ENCODE measurements around the gene PRKD3.

PRKD3 gene

DNA sequence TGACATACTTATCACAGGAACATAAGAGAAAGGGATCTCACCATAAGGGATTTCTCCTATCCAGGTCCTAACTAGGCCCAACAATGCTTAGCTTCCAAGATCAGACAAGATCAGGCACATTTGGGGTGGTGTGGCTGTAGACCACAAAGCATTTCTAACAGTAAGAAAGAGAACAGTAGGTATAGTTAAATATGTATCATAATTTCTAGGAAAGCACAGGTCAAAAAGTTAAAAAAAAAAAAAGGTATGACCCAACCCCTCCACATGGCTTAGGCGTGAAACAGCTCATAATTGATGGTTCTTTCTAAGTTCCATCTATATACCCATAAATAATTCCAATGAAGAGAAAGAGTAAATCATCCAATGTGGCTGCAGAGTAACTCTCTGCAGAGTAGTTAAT, 6.9 kb downstream of the PRKD3 start:
- TF ChIP-seq RAD21 (IDR thresholded peaks at IDR 0.05; ENCODE audit: low read depth) (no peak), EP300 (IDR thresholded peaks at IDR 0.05; ENCODE audit: borderline replicate concordance) (no peak), ZBTB7A (IDR thresholded peaks at IDR 0.05; ENCODE audit: low read depth) (no peak), NFIC (IDR thresholded peaks at IDR 0.05) (no peak), TEAD4 (IDR thresholded peaks at IDR 0.05) (no peak), FOXM1 (IDR thresholded peaks at IDR 0.05; ENCODE audit: borderline replicate concordance, low read depth) (no peak), TAF1 (IDR thresholded peaks at IDR 0.05; ENCODE audit: low read depth) (no peak), EGR1 (IDR thresholded peaks at IDR 0.05) (no peak), CEBPB (IDR thresholded peaks at IDR 0.05) (no peak), TCF12 (IDR thresholded peaks at IDR 0.05; ENCODE audit: low read depth) (no peak), USF1 (IDR thresholded peaks at IDR 0.05) (no peak), YY1 (IDR thresholded peaks at IDR 0.05; ENCODE audit: low read depth) (no peak)
- TF ChIP-seq, protein P1, sequence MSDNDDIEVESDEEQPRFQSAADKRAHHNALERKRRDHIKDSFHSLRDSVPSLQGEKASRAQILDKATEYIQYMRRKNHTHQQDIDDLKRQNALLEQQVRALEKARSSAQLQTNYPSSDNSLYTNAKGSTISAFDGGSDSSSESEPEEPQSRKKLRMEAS (IDR thresholded peaks at IDR 0.05): no peak

- TF ChIP-seq YY1 (IDR thresholded peaks at IDR 0.05; ENCODE audit: low read depth) (no peak), TEAD4 (IDR thresholded peaks at IDR 0.05) (no peak), FOXM1 (IDR thresholded peaks at IDR 0.05; ENCODE audit: borderline replicate concordance, low read depth) (no peak), CEBPB (IDR thresholded peaks at IDR 0.05) (no peak), TCF12 (IDR thresholded peaks at IDR 0.05; ENCODE audit: low read depth) (no peak)
These were observed 8.5 kb downstream of the PRKD3 start for GRCh38 chr2:37316181-37316580.

DNA sequence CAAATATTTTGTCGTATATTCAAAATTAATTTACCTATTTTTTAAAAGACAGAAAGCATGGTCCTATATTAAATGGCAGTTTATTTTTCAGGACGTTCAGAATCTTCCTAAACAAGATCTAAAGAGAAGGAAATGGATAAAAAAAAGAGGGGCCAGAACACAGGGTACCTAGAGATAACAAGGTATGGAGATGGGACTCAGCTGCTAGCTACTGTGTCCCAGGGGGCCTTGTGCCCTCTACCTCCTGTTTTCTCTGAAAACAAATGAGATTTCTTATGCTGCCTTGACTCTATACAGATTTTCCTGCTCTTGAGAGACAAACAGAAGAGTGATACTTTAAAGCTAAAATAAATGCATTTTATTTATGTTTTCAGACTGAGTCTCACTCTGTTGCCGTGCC, 9.3 kb downstream of the PRKD3 start:
- TF ChIP-seq EGR1 (IDR thresholded peaks at IDR 0.05): no peak
- TF ChIP-seq NFIC (IDR thresholded peaks at IDR 0.05): no peak
- no peak for TF ChIP-seq EP300 (IDR thresholded peaks at IDR 0.05; ENCODE audit: borderline replicate concordance)
- TF ChIP-seq, protein P1 (IDR thresholded peaks at IDR 0.05): no peak
- TF ChIP-seq ZBTB7A (IDR thresholded peaks at IDR 0.05; ENCODE audit: low read depth): no peak
- no peak for TF ChIP-seq CREB1 (IDR thresholded peaks at IDR 0.05; ENCODE audit: low read depth)
- no peak for TF ChIP-seq YY1 (IDR thresholded peaks at IDR 0.05; ENCODE audit: low read depth)
- TF ChIP-seq, protein P2, sequence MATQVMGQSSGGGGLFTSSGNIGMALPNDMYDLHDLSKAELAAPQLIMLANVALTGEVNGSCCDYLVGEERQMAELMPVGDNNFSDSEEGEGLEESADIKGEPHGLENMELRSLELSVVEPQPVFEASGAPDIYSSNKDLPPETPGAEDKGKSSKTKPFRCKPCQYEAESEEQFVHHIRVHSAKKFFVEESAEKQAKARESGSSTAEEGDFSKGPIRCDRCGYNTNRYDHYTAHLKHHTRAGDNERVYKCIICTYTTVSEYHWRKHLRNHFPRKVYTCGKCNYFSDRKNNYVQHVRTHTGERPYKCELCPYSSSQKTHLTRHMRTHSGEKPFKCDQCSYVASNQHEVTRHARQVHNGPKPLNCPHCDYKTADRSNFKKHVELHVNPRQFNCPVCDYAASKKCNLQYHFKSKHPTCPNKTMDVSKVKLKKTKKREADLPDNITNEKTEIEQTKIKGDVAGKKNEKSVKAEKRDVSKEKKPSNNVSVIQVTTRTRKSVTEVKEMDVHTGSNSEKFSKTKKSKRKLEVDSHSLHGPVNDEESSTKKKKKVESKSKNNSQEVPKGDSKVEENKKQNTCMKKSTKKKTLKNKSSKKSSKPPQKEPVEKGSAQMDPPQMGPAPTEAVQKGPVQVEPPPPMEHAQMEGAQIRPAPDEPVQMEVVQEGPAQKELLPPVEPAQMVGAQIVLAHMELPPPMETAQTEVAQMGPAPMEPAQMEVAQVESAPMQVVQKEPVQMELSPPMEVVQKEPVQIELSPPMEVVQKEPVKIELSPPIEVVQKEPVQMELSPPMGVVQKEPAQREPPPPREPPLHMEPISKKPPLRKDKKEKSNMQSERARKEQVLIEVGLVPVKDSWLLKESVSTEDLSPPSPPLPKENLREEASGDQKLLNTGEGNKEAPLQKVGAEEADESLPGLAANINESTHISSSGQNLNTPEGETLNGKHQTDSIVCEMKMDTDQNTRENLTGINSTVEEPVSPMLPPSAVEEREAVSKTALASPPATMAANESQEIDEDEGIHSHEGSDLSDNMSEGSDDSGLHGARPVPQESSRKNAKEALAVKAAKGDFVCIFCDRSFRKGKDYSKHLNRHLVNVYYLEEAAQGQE (IDR thresholded peaks at IDR 0.05; ENCODE audit: low read depth): no peak
- TF ChIP-seq FOXM1 (IDR thresholded peaks at IDR 0.05; ENCODE audit: borderline replicate concordance, low read depth): no peak
- no peak for TF ChIP-seq TAF1 (IDR thresholded peaks at IDR 0.05; ENCODE audit: low read depth)
- TF ChIP-seq CEBPB (IDR thresholded peaks at IDR 0.05): no peak
- TF ChIP-seq TEAD4 (IDR thresholded peaks at IDR 0.05): no peak
- TF ChIP-seq TCF12 (IDR thresholded peaks at IDR 0.05; ENCODE audit: low read depth): no peak
- no peak for TF ChIP-seq RAD21 (IDR thresholded peaks at IDR 0.05; ENCODE audit: low read depth)
- TF ChIP-seq USF1 (IDR thresholded peaks at IDR 0.05): no peak

- TF ChIP-seq YY1 (IDR thresholded peaks at IDR 0.05; ENCODE audit: low read depth) (no peak), FOXM1 (IDR thresholded peaks at IDR 0.05; ENCODE audit: borderline replicate concordance, low read depth) (no peak), TEAD4 (IDR thresholded peaks at IDR 0.05) (no peak), CREB1 (IDR thresholded peaks at IDR 0.05; ENCODE audit: low read depth) (no peak), EP300 (IDR thresholded peaks at IDR 0.05; ENCODE audit: borderline replicate concordance) (no peak), USF1 (IDR thresholded peaks at IDR 0.05) (no peak), TAF1 (IDR thresholded peaks at IDR 0.05; ENCODE audit: low read depth) (no peak), ZBTB7A (IDR thresholded peaks at IDR 0.05; ENCODE audit: low read depth) (no peak), NFIC (IDR thresholded peaks at IDR 0.05) (no peak)
These were observed 17.1 kb downstream of the PRKD3 start for GRCh38 chr2:37307500-37307899.

- no peak for TF ChIP-seq RAD21 (IDR thresholded peaks at IDR 0.05; ENCODE audit: low read depth)
- peak; percentile 54 for TF ChIP-seq NFIC (IDR thresholded peaks at IDR 0.05)
- no peak for TF ChIP-seq TCF12 (IDR thresholded peaks at IDR 0.05; ENCODE audit: low read depth)
These were observed 18.6 kb downstream of the PRKD3 start for GRCh38 chr2:37306024-37306423.

- no peak for TF ChIP-seq TEAD4 (IDR thresholded peaks at IDR 0.05)
- no peak for TF ChIP-seq USF1 (IDR thresholded peaks at IDR 0.05)
- no peak for TF ChIP-seq TAF1 (IDR thresholded peaks at IDR 0.05; ENCODE audit: low read depth)
- no peak for TF ChIP-seq CREB1 (IDR thresholded peaks at IDR 0.05; ENCODE audit: low read depth)
- TF ChIP-seq ZBTB7A (IDR thresholded peaks at IDR 0.05; ENCODE audit: low read depth): no peak
- TF ChIP-seq EGR1 (IDR thresholded peaks at IDR 0.05): no peak
- no peak for TF ChIP-seq RAD21 (IDR thresholded peaks at IDR 0.05; ENCODE audit: low read depth)
- no peak for TF ChIP-seq FOXM1 (IDR thresholded peaks at IDR 0.05; ENCODE audit: borderline replicate concordance, low read depth)
- TF ChIP-seq, protein P1 (IDR thresholded peaks at IDR 0.05): no peak
- no peak for TF ChIP-seq NFIC (IDR thresholded peaks at IDR 0.05)
- no peak for TF ChIP-seq EP300 (IDR thresholded peaks at IDR 0.05; ENCODE audit: borderline replicate concordance)
- TF ChIP-seq TCF12 (IDR thresholded peaks at IDR 0.05; ENCODE audit: low read depth): no peak
- TF ChIP-seq, protein P2 (IDR thresholded peaks at IDR 0.05; ENCODE audit: low read depth): no peak
- TF ChIP-seq CEBPB (IDR thresholded peaks at IDR 0.05): no peak
- TF ChIP-seq YY1 (IDR thresholded peaks at IDR 0.05; ENCODE audit: low read depth): no peak
These were observed 21.9 kb downstream of the PRKD3 start for GRCh38 chr2:37302701-37303252.

All from Ishikawa (cell line).